Measurements from ENCODE around the gene PTPRM. TPM values are rescaled to one million over a fixed set of nuclear protein-coding genes. Genes with fewer than 3 reads are reported as not detected.

PTPRM gene
- polyA plus RNA-seq, 4 donors, result 2.2 to 31.4 (median 18.1) TPM

- no peak for DNase-seq
- H3K4me3 ChIP-seq (ENCODE audit: low read depth in 1 of 3, low read length in 3 of 3), result no peak overlapping the region
- 60 to 83% (median 77%) methylated on average over 3 of the region's 3 CpGs for WGBS, 3 donors
- H3K27me3 ChIP-seq (ENCODE audit: control insufficient read depth in 3 of 3, insufficient read depth in 3 of 3, low read length in 3 of 3), result no peaks in the 10 kb centered on the region
- no peaks in the 10 kb centered on the region for H3K36me3 ChIP-seq (ENCODE audit: control insufficient read depth in 3 of 3, insufficient read depth in 2 of 3, low read depth in 1 of 3, low read length in 3 of 3)
- no peaks in the 10 kb centered on the region for H3K4me1 ChIP-seq (ENCODE audit: control insufficient read depth in 3 of 3, insufficient read depth in 2 of 3, low read depth in 1 of 3, low read length in 2 of 3)
- no peaks in the 10 kb centered on the region for H3K9me3 ChIP-seq (ENCODE audit: control insufficient read depth in 2 of 2, insufficient read depth in 1 of 2, low read depth in 1 of 2, low read length in 1 of 2)
- no peak overlapping the region for H3K27ac ChIP-seq (ENCODE audit: low read depth in 1 of 3, low read length in 2 of 3)
- no peak for FAIRE-seq
Observed at GRCh38 chr18:8290435-8290834, 723.3 kb downstream of the PTPRM start.

DNA sequence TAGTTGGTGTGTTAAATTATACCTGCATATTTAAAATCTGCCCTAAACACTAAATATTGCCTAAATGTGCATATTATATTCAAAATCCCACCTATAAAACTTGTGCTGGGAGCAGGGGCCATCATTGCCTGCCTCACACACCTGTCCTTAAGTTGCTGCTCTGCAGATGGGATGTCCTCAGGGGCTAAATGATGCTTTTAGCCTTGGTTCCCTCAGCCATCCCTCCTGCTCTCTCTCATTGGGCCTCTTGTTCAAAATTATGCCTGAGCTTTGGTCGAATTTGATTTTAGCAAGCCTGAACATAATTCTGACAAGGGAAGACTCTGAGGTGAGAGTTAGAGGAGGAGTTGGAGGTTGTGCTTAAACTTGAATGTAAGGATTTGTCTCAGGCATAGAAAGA, 723.8 kb downstream of the PTPRM start:
- 68 to 89% (median 73%) methylated on average over 1 of the region's 1 CpG for WGBS, 3 donors
- FAIRE-seq (no peak), DNase-seq (no peak)
- no peaks in the 10 kb centered on the region for H3K36me3 ChIP-seq (ENCODE audit: control insufficient read depth in 3 of 3, insufficient read depth in 2 of 3, low read depth in 1 of 3, low read length in 3 of 3)
- H3K27ac ChIP-seq (ENCODE audit: low read depth in 1 of 3, low read length in 2 of 3), result no peak overlapping the region
- no peaks in the 10 kb centered on the region for H3K4me1 ChIP-seq (ENCODE audit: control insufficient read depth in 3 of 3, insufficient read depth in 2 of 3, low read depth in 1 of 3, low read length in 2 of 3)
- H3K4me3 ChIP-seq (ENCODE audit: low read depth in 1 of 3, low read length in 3 of 3), result no peak overlapping the region
- H3K27me3 ChIP-seq (ENCODE audit: control insufficient read depth in 3 of 3, insufficient read depth in 3 of 3, low read length in 3 of 3), result no peaks in the 10 kb centered on the region
- no peaks in the 10 kb centered on the region for H3K9me3 ChIP-seq (ENCODE audit: control insufficient read depth in 2 of 2, insufficient read depth in 1 of 2, low read depth in 1 of 2, low read length in 1 of 2)

DNA sequence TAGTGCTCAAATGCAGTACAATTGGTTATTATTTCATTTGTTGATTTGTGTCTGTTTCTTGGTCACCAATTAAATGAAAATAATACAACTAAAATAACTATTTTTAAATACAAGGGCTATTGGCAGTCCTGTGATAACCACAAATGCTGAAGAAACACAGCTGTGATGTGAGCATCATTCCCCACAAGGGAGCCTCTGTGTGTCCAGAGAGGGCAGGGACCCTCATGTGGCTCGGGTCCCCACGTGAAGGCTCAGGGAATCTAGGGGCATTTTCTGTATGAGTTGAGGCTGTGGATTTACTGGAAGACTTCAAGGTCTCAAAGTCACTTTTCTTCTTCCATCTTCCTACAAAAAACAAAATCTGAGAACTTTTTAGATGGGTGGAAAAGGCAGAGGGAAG, 726.1 kb downstream of the PTPRM start:
- no peaks in the 10 kb centered on the region for H3K27me3 ChIP-seq (ENCODE audit: control insufficient read depth in 3 of 3, insufficient read depth in 3 of 3, low read length in 3 of 3)
- H3K4me3 ChIP-seq (ENCODE audit: low read depth in 1 of 3, low read length in 3 of 3), result no peak overlapping the region
- H3K36me3 ChIP-seq (ENCODE audit: control insufficient read depth in 3 of 3, insufficient read depth in 2 of 3, low read depth in 1 of 3, low read length in 3 of 3), result peaks cover 0 to 4% (median 0%) of the 10 kb centered on the region in 3 donors
- no peaks in the 10 kb centered on the region for H3K9me3 ChIP-seq (ENCODE audit: control insufficient read depth in 2 of 2, insufficient read depth in 1 of 2, low read depth in 1 of 2, low read length in 1 of 2)
- no peak for DNase-seq
- no peak overlapping the region for H3K27ac ChIP-seq (ENCODE audit: low read depth in 1 of 3, low read length in 2 of 3)
- no peak for FAIRE-seq
- H3K4me1 ChIP-seq (ENCODE audit: control insufficient read depth in 3 of 3, insufficient read depth in 2 of 3, low read depth in 1 of 3, low read length in 2 of 3), result no peaks in the 10 kb centered on the region
- 69 to 89% (median 82%) methylated on average over 2 of the region's 2 CpGs for WGBS, 3 donors

DNA sequence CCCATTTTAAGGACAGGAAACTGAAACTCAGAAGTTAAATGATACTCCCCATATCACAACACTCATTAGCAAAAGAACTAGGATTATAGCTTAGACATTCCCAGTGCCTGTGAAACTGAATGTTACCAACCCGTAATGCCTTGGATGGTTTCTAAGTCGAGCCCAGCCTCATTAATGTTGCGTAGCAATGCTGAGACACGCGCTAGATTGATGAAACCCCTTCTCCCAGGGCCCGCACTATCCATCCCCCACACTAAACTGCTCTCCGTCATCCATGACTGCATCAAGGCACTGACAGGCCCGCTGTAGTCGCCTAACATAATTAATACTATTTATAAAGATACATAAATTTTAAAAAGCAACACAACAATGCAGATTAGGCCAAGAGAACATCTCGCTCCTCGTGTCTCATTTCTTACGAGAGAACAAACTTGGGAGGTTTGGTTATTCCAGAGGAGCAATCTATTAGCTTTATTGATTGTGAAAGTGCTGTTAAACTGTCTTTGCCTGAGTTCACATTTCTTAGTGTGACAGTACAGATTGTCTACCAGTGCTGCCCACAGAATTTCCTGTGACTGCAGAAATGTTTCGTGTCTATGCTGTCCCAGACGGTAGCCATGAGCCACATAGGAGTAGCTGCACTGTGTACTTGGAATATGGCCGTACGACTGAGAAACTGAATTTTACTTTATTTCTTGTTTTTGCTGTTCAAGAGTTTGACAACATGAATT, 729.9 kb downstream of the PTPRM start:
- no peaks in the 10 kb centered on the region for H3K9me3 ChIP-seq (ENCODE audit: control insufficient read depth in 2 of 2, insufficient read depth in 1 of 2, low read depth in 1 of 2, low read length in 1 of 2)
- no peaks in the 10 kb centered on the region for H3K4me1 ChIP-seq (ENCODE audit: control insufficient read depth in 3 of 3, insufficient read depth in 2 of 3, low read depth in 1 of 3, low read length in 2 of 3)
- no peak overlapping the region for H3K4me3 ChIP-seq (ENCODE audit: low read depth in 1 of 3, low read length in 3 of 3)
- FAIRE-seq (no peak), DNase-seq (no peak)
- H3K36me3 ChIP-seq (ENCODE audit: control insufficient read depth in 3 of 3, insufficient read depth in 2 of 3, low read depth in 1 of 3, low read length in 3 of 3), result peaks cover 0 to 4% (median 0%) of the 10 kb centered on the region in 3 donors
- 87 to 94% (median 91%) methylated on average over 16 of the region's 16 CpGs for WGBS, 3 donors
- H3K27ac ChIP-seq (ENCODE audit: low read depth in 1 of 3, low read length in 2 of 3), result no peak overlapping the region
- no peaks in the 10 kb centered on the region for H3K27me3 ChIP-seq (ENCODE audit: control insufficient read depth in 3 of 3, insufficient read depth in 3 of 3, low read length in 3 of 3)

DNA sequence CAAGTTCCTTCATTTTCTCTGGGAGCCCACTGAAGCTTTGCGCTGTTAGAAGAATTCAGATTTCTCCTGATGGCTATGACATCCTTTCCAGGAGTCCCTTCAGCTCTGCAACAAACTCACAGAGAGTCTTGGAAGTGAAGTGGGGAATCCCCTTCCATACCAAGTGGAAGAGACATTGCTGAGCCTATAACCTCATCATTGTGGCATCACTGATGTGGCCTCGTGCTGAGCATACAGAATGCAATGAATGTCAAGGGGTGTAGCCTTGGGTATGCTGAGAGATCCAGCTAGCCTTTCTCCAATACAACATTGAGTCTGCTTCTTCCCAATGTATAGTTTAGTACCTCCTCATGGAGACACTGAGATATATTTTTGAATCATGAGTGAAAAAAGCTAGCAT, 731.1 kb downstream of the PTPRM start:
- 86 to 93% (median 90%) methylated on average over 2 of the region's 2 CpGs for WGBS, 3 donors
- no peak for DNase-seq

GRCh38 chr18:8299054-8299980, 732.2 kb downstream of the PTPRM start:
- Histone ChIP-seq H3K27ac (ENCODE audit: low read depth in 1 of 3, low read length in 2 of 3) (no peak overlapping the region), H3K4me1 (ENCODE audit: control insufficient read depth in 3 of 3, insufficient read depth in 2 of 3, low read depth in 1 of 3, low read length in 2 of 3) (no peaks in the 10 kb centered on the region), H3K36me3 (ENCODE audit: control insufficient read depth in 3 of 3, insufficient read depth in 2 of 3, low read depth in 1 of 3, low read length in 3 of 3) (peaks cover 0 to 4% (median 0%) of the 10 kb centered on the region in 3 donors), H3K9me3 (ENCODE audit: control insufficient read depth in 2 of 2, insufficient read depth in 1 of 2, low read depth in 1 of 2, low read length in 1 of 2) (no peaks in the 10 kb centered on the region), H3K27me3 (ENCODE audit: control insufficient read depth in 3 of 3, insufficient read depth in 3 of 3, low read length in 3 of 3) (no peaks in the 10 kb centered on the region), H3K4me3 (ENCODE audit: low read depth in 1 of 3, low read length in 3 of 3) (no peak overlapping the region)
- FAIRE-seq, result no peak
- 47 to 51% (median 51%) methylated on average over 8 of the region's 8 CpGs for WGBS, 3 donors
- DNase-seq, result peak in 1 of 2 donors; percentile 4

More for the DNA sequence above, 731.1 kb downstream of the PTPRM start:
- H3K9me3 ChIP-seq (ENCODE audit: control insufficient read depth in 2 of 2, insufficient read depth in 1 of 2, low read depth in 1 of 2, low read length in 1 of 2), result no peaks in the 10 kb centered on the region
- H3K4me1 ChIP-seq (ENCODE audit: control insufficient read depth in 3 of 3, insufficient read depth in 2 of 3, low read depth in 1 of 3, low read length in 2 of 3), result no peaks in the 10 kb centered on the region
- no peak for FAIRE-seq
- no peak overlapping the region for H3K4me3 ChIP-seq (ENCODE audit: low read depth in 1 of 3, low read length in 3 of 3)
- peaks cover 0 to 4% (median 0%) of the 10 kb centered on the region in 3 donors for H3K36me3 ChIP-seq (ENCODE audit: control insufficient read depth in 3 of 3, insufficient read depth in 2 of 3, low read depth in 1 of 3, low read length in 3 of 3)
- no peak overlapping the region for H3K27ac ChIP-seq (ENCODE audit: low read depth in 1 of 3, low read length in 2 of 3)
- H3K27me3 ChIP-seq (ENCODE audit: control insufficient read depth in 3 of 3, insufficient read depth in 3 of 3, low read length in 3 of 3), result no peaks in the 10 kb centered on the region

DNA sequence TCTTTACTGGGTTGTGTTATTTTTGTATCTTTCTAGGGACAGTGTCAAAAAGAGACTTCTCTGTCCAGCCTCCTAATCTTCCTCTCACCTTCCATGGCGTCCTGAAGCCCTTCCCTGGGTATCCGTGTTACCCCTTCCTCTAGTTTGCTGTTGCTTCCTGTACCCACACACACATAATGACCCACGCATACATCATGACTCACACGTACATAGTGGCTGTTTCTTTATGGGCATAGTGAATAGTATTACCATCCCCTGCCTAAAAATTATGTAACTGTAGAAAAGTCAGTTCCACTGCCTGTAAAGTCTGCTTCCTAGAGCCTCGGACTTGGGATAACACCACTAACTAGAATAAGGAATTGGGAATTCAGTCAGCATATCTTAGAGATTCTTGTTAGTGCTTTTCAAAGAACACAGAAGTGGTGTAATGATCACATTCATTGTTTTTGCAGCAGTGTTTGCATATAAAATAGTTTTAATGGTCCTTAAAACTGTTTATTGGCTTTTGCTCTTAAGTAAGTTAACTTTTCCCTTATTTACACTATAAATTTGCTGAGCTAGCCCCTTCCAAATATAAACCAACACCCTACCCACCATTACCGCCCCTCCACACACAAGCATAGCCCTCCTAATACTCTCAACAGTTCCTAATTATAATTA, 733.8 kb downstream of the PTPRM start:
- 81 to 84% (median 82%) methylated on average over 6 of the region's 6 CpGs for WGBS, 3 donors

DNA sequence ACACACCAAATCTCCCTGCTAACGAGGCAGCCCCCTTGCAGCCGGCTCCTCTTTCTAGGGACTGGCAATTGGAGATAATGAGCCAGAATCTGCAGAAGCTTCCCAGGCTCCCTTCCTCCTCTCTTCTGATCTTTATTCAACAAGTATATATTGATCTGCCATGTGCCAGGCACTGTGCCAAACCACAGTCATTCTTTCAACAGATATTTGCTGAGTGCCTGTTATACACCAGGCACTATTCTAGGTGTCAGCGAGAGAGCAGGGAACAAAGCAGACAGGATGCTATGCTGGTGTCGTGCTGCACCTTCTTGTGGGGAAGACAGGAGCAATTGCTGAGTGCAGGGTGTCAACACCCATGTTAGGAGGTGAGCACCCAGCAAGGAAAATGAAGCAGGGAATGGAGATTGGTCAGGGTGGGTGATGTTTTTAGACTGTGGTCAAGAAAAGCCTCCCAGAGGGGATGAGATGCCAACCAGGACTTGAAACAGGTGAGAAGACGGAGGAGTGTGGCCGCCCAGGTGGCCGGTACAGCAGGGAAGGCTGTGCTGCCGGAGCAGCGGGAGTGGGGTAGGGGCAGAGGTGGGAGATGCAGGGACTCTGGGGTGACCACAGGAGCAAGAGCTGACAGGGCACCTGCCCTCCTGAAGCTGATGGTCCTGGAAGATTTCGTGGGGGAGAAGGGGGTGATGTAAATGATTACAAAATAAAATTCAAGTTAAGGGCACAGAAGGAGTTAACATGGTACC, 734.5 kb downstream of the PTPRM start:
- Histone ChIP-seq H3K36me3 (ENCODE audit: control insufficient read depth in 3 of 3, insufficient read depth in 2 of 3, low read depth in 1 of 3, low read length in 3 of 3) (peaks cover 0 to 4% (median 0%) of the 10 kb centered on the region in 3 donors), H3K27me3 (ENCODE audit: control insufficient read depth in 3 of 3, insufficient read depth in 3 of 3, low read length in 3 of 3) (no peaks in the 10 kb centered on the region), H3K27ac (ENCODE audit: low read depth in 1 of 3, low read length in 2 of 3) (no peak overlapping the region), H3K4me1 (ENCODE audit: control insufficient read depth in 3 of 3, insufficient read depth in 2 of 3, low read depth in 1 of 3, low read length in 2 of 3) (no peaks in the 10 kb centered on the region), H3K9me3 (ENCODE audit: control insufficient read depth in 2 of 2, insufficient read depth in 1 of 2, low read depth in 1 of 2, low read length in 1 of 2) (no peaks in the 10 kb centered on the region), H3K4me3 (ENCODE audit: low read depth in 1 of 3, low read length in 3 of 3) (no peak overlapping the region)
- 77 to 84% (median 82%) methylated on average over 10 of the region's 10 CpGs for WGBS, 3 donors
- DNase-seq (no peak), FAIRE-seq (no peak)

More for the DNA sequence above, 733.8 kb downstream of the PTPRM start:
- Histone ChIP-seq H3K4me1 (ENCODE audit: control insufficient read depth in 3 of 3, insufficient read depth in 2 of 3, low read depth in 1 of 3, low read length in 2 of 3) (no peaks in the 10 kb centered on the region), H3K36me3 (ENCODE audit: control insufficient read depth in 3 of 3, insufficient read depth in 2 of 3, low read depth in 1 of 3, low read length in 3 of 3) (peaks cover 0 to 4% (median 0%) of the 10 kb centered on the region in 3 donors), H3K9me3 (ENCODE audit: control insufficient read depth in 2 of 2, insufficient read depth in 1 of 2, low read depth in 1 of 2, low read length in 1 of 2) (no peaks in the 10 kb centered on the region), H3K4me3 (ENCODE audit: low read depth in 1 of 3, low read length in 3 of 3) (no peak overlapping the region), H3K27me3 (ENCODE audit: control insufficient read depth in 3 of 3, insufficient read depth in 3 of 3, low read length in 3 of 3) (no peaks in the 10 kb centered on the region), H3K27ac (ENCODE audit: low read depth in 1 of 3, low read length in 2 of 3) (no peak overlapping the region)
- FAIRE-seq, result no peak
- no peak for DNase-seq
